ENCODE data around the gene HAGHL. TPM values are rescaled to one million over a fixed set of nuclear protein-coding genes. Genes with fewer than 3 reads are reported as not detected.

Gene HAGHL
- total and polyA plus RNA-seq, 2 of the 8 experiments (the other 6 are each of a cell fraction or from before 2014, with no cell fraction given): 26.6 to 26.9 TPM

GRCh38 chr16:775236-775796 is 48.4 kb downstream of the HAGHL start:
- H3K36me3 ChIP-seq (ENCODE audit: control insufficient read depth in 2 of 4, insufficient read depth in 4 of 4, low read length in 3 of 4): no peaks in the 10 kb centered on the region
- WGBS, 2 experiments (ENCODE audit: extremely low coverage in 1 of 2, insufficient coverage in 1 of 2, insufficient read length in 1 of 2, insufficient replicate concordance in 2 of 2, low coverage in 1 of 2, low lambda C conversion rate in 2 of 2, missing lambda C conversion rate in 1 of 2): 87% methylated on average over 33 of the region's 36 CpGs; no CpG with 5 or more reads in 1 of the 2 experiments
- no peak overlapping the region for H2AK5ac ChIP-seq (ENCODE audit: low read depth, low read length)
- no peak overlapping the region for H2BK15ac ChIP-seq (ENCODE audit: low read length)
- no peak overlapping the region for H2BK120ac ChIP-seq (replicated peaks; ENCODE audit: low read depth, low read length)
- H3K4ac ChIP-seq (replicated peaks; ENCODE audit: insufficient read length, low read depth, low read length): no peak overlapping the region
- no peak for FAIRE-seq
- H3K56ac ChIP-seq (replicated peaks; ENCODE audit: insufficient read length, low read depth, low read length): no peak overlapping the region
- H4K91ac ChIP-seq (replicated peaks; ENCODE audit: insufficient read length, low read length): no peak overlapping the region
- H3K4me1 ChIP-seq (replicated peaks in 1 of 4; ENCODE audit: control insufficient read depth in 3 of 4, insufficient read depth in 4 of 4, low read length in 3 of 4): no peaks in the 10 kb centered on the region
- no peak overlapping the region for H3K9ac ChIP-seq (replicated peaks in 1 of 4; ENCODE audit: extremely low read depth in 1 of 4, low read depth in 3 of 4, low read length in 3 of 4)
- H2BK20ac ChIP-seq (ENCODE audit: low read length): 0 out of 2 replicates have a peak overlapping the region, but pooled peaks have one; percentile 61
- no peak overlapping the region for H3K23ac ChIP-seq (ENCODE audit: insufficient read length)
- no peaks in the 10 kb centered on the region for H3K79me2 ChIP-seq (ENCODE audit: control insufficient read depth in 1 of 2, insufficient read depth in 2 of 2, low read length in 2 of 2)
- DNase-seq (ENCODE audit: low read depth in 1 of 2, low spot score in 2 of 2): no peak
- no peak overlapping the region for H2BK12ac ChIP-seq (ENCODE audit: low read depth, low read length)
- no peak overlapping the region for H3K14ac ChIP-seq (ENCODE audit: insufficient read length)
- no peak overlapping the region for H3K27ac ChIP-seq (ENCODE audit: low read depth, low read length)
- peaks cover 0 to 2% of the 10 kb centered on the region in 2 experiments for H4K20me1 ChIP-seq (replicated peaks in 1 of 2; ENCODE audit: control insufficient read depth in 1 of 2, insufficient read depth in 2 of 2, low read length in 2 of 2)
- POLR2A ChIA-PET (ENCODE audit: partially characterized antibody): interaction anchor here (0.9 to 2.1 kb wide), 2 partner anchors 25 to 28 kb away, joined by 3 to 7 read pairs; no protein-coding TSS in a partner anchor
- no peak overlapping the region for H4K5ac ChIP-seq (ENCODE audit: insufficient read length, low read depth, low read length)
- no peaks in the 10 kb centered on the region for H3K9me3 ChIP-seq (ENCODE audit: insufficient read depth in 2 of 2, low read depth in 1 of 2, low read length in 1 of 2)
- H3K23me2 ChIP-seq (ENCODE audit: low read depth, low read length): no peaks in the 10 kb centered on the region; the same call in 1 of the 2 replicates
- H3K79me1 ChIP-seq (ENCODE audit: low read depth, low read length): no peaks in the 10 kb centered on the region
- H2BK5ac ChIP-seq (ENCODE audit: low read depth, low read length): no peak overlapping the region
- H2AFZ ChIP-seq (ENCODE audit: low read length): no peak overlapping the region
- H3K18ac ChIP-seq (ENCODE audit: extremely low read depth, low read length): no peak overlapping the region
- H3K4me3 ChIP-seq (ENCODE audit: extremely low read depth in 1 of 4, insufficient read depth in 2 of 4, low read depth in 3 of 4, low read length in 4 of 4): no peak overlapping the region
- CTCF ChIA-PET (ENCODE audit: partially characterized antibody): interaction anchor here (1.2 to 6.0 kb wide), 2 partner anchors 10 to 59 kb away, joined by 3 to 35 read pairs; no protein-coding TSS in a partner anchor
- H3K4me2 ChIP-seq (ENCODE audit: insufficient read depth in 1 of 2, low read depth in 2 of 2, low read length in 2 of 2): no peak overlapping the region
- H3K27me3 ChIP-seq (replicated peaks in 1 of 4; ENCODE audit: control insufficient read depth in 3 of 4, extremely low read depth in 1 of 4, insufficient read depth in 3 of 4, low read length in 3 of 4): peaks cover 0 to 2% (median under 1%) of the 10 kb centered on the region in 4 experiments; a peak in 3 of 7 replicates
- H4K8ac ChIP-seq (ENCODE audit: extremely low read depth, insufficient read depth, low read length): no peak overlapping the region
- TF ChIP-seq BACH1 (IDR thresholded peaks at IDR 0.05; ENCODE audit: low read length) (no peak), RNF2 (IDR thresholded peaks at IDR 0.05; ENCODE audit: borderline replicate concordance, low read depth, low read length, missing control alignments, poor library complexity, severe bottlenecking) (no peak), CTCF (IDR thresholded peaks at IDR 0.05; ENCODE audit: control extremely low read depth in 1 of 3, insufficient read depth in 1 of 3, low read depth in 1 of 3, low read length in 3 of 3) (no peak)

All from H1 (cell line).